Activated B cell treated with CpG ODN at 0.5 μM for 24 hours (primary cell): ENCODE results near the gene BEGAIN. TPM values are rescaled to one million over a fixed set of nuclear protein-coding genes. Genes with fewer than 3 reads are reported as not detected.

ENCODE experiments used
- ATAC-seq: fragments of 200-7000 bp; cut with Tn5 transposase; one replicate; pipeline ENCODE4 v1.10.0; 2021; ENCODE audit warnings: low read depth, mild to moderate bottlenecking, moderate library complexity
- CTCF ChIA-PET: fragments of 350-600 bp; sonication (Branson Sonifier 250); formaldehyde crosslinking; loops from one replicate; lab custom pipeline; 2021; ENCODE audit warnings: antibody characterized with exemption; lab: Charles Lee
- POLR2A ChIA-PET: fragments of 350-600 bp; sonication (Branson Sonifier 250); formaldehyde crosslinking; loops from one replicate; lab custom pipeline; 2021; ENCODE audit warnings: antibody characterized with exemption; lab: Charles Lee
- DNase-seq: peaks from one replicate; pipeline ENCODE4 v3.0.0; 2022
- H3K27ac Mint-ChIP-seq: one replicate; pipeline ENCODE4 v1.8.0; 2020; ENCODE audit warnings: mixed read lengths
- H3K27me3 Mint-ChIP-seq: one replicate; pipeline ENCODE4 v1.8.0; 2021; ENCODE audit warnings: mixed read lengths
- H3K36me3 Mint-ChIP-seq: one replicate; pipeline ENCODE4 v1.8.0; 2021; ENCODE audit warnings: low read depth, mixed read lengths
- H3K4me1 Mint-ChIP-seq: one replicate; pipeline ENCODE4 v1.8.0; 2021; ENCODE audit warnings: mixed read lengths
- H3K4me3 Mint-ChIP-seq: one replicate; pipeline ENCODE4 v1.8.0; 2020; ENCODE audit warnings: mild to moderate bottlenecking, mixed read lengths
- H3K9me3 Mint-ChIP-seq: one replicate; pipeline ENCODE4 v1.8.0; 2020; ENCODE audit warnings: mixed read lengths
- intact Hi-C: fragments of 100-400 bp; cut with micrococcal nuclease; formaldehyde crosslinking; loops from one replicate; pipeline ENCODE4 v1.15.1; 2024
- total RNA-seq: library from RNA; stranded (reverse); gene quantifications from 2 replicates; pipeline ENCODE4 v1.2.3, GENCODE V29; 2022
- TF ChIP-seq, protein P1 (sequence below): fragments of 200-600 bp; IDR thresholded peaks from one replicate; pipeline ENCODE4 v1.8.0; 2022; ENCODE audit warnings: antibody characterized with exemption, mild to moderate bottlenecking

BEGAIN gene
- total RNA-seq, 1 donor from 2014 or later = not detected

DNA sequence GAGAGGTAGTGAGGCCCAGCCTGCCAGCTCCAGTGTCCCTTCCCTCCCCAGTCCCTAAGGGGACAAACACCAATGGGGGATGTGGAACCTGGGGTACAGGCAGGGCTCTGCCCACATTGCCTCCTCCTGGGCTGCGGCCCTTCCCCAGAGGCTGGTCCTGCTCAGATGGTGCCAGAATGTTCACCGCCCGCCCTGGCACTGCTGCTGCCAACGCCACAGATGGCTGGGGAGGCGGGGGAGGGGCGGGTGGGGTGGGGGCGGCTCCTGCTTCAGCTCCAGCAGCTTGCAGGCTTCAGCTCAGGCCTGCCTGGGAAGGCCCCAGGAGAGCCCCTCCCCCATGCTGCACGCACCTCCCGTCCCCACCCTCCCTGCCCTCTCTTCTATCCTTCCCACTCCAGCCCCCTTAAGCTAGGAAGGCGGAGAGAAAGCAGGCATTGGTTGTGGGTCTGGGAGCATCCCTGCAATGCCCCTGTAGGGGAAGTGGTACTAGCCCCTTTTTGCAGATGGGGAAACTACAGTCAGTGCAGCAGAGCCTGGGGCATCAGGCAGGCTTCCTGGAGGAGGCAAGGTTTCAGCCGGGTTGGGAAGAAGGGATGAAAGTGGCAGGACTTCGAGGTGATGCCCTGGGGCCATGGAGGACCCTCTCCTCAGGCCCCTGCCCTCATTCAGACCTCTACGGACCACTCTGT lies 2.0 kb upstream of the BEGAIN start:
- H3K4me3 Mint-ChIP-seq = no peak overlapping the region
- ChIA-PET POLR2A (no interaction called here), CTCF (no interaction called here)
- H3K36me3 Mint-ChIP-seq = no peaks in the 10 kb centered on the region
- H3K27ac Mint-ChIP-seq = no peak overlapping the region
- peak; percentile 6 for DNase-seq
- ATAC-seq = no peak
- intact Hi-C loops = no loop called here
- no peaks in the 10 kb centered on the region for H3K4me1 Mint-ChIP-seq
- no peaks in the 10 kb centered on the region for H3K9me3 Mint-ChIP-seq
- TF ChIP-seq, protein P1, sequence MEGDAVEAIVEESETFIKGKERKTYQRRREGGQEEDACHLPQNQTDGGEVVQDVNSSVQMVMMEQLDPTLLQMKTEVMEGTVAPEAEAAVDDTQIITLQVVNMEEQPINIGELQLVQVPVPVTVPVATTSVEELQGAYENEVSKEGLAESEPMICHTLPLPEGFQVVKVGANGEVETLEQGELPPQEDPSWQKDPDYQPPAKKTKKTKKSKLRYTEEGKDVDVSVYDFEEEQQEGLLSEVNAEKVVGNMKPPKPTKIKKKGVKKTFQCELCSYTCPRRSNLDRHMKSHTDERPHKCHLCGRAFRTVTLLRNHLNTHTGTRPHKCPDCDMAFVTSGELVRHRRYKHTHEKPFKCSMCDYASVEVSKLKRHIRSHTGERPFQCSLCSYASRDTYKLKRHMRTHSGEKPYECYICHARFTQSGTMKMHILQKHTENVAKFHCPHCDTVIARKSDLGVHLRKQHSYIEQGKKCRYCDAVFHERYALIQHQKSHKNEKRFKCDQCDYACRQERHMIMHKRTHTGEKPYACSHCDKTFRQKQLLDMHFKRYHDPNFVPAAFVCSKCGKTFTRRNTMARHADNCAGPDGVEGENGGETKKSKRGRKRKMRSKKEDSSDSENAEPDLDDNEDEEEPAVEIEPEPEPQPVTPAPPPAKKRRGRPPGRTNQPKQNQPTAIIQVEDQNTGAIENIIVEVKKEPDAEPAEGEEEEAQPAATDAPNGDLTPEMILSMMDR = no peak
- H3K27me3 Mint-ChIP-seq = peaks cover 28% of the 10 kb centered on the region

DNA sequence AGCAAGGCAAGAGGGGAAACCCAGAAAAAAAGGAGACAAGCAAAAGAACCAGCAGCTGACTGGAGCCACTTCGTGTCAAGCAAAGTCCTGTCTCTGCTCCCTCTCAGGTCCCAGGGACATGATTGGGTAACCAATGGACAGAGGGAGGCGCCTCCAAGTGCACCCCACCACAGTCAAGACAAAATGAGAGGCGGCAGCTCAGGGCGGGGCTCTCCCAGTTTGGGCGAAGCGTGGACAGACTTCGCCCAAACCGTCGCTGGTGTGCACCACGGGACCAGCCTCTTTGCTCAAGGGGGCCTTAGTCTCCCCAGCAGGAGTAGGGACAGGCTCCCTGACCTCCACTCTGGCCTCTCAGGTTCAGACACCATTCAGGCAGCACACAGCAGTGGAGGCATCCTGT lies 1.5 kb upstream of the BEGAIN start:
- DNase-seq (no peak), ATAC-seq (no peak)
- no peaks in the 10 kb centered on the region for H3K4me1 Mint-ChIP-seq
- no peak overlapping the region for H3K4me3 Mint-ChIP-seq
- POLR2A ChIA-PET = no interaction called here
- no peaks in the 10 kb centered on the region for H3K9me3 Mint-ChIP-seq
- intact Hi-C loops = no loop called here
- CTCF ChIA-PET = no interaction called here
- TF ChIP-seq, protein P1 = no peak
- peaks cover 28% of the 10 kb centered on the region for H3K27me3 Mint-ChIP-seq
- H3K36me3 Mint-ChIP-seq = no peaks in the 10 kb centered on the region
- no peak overlapping the region for H3K27ac Mint-ChIP-seq

DNA sequence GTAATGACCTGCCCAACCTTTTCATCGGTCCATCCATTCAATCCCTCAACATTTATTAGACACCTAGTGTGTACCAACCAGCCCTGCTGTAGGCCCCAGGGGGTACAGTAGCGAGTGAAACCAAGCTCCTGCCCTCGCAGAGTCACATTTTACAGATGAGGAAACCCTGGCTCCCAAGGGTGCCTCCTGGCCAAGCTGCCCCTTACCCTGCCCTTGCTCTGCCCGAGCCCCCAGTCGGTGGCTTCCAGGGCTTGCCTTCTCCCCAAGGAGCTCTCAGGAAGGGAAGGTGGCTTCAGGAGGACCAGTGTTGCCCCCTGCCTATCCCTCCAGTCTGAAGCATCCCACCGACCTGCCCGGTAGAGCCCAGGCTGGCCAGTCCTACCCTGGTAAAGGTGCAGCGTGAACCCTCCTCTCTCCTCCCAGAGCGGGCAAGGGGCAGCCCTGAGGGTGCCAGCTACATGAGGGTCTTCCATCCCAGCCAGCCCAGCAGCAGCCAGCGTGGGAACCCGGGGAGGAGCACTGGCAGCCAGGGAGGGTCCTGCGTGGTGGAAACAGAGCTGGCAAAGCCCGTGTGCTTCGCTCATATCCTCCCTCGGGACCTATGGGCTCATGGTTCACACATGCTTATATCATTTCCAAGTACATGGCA lies 670 bp upstream of the BEGAIN start:
- H3K27ac Mint-ChIP-seq = no peak overlapping the region
- TF ChIP-seq, protein P1 = no peak
- no peak overlapping the region for H3K4me3 Mint-ChIP-seq
- intact Hi-C loops = no loop called here
- no peaks in the 10 kb centered on the region for H3K36me3 Mint-ChIP-seq
- POLR2A ChIA-PET = no interaction called here
- CTCF ChIA-PET = no interaction called here
- H3K4me1 Mint-ChIP-seq = no peaks in the 10 kb centered on the region
- DNase-seq (peak; percentile 10), ATAC-seq (no peak)
- H3K9me3 Mint-ChIP-seq = no peaks in the 10 kb centered on the region
- H3K27me3 Mint-ChIP-seq = peaks cover 27% of the 10 kb centered on the region

DNA sequence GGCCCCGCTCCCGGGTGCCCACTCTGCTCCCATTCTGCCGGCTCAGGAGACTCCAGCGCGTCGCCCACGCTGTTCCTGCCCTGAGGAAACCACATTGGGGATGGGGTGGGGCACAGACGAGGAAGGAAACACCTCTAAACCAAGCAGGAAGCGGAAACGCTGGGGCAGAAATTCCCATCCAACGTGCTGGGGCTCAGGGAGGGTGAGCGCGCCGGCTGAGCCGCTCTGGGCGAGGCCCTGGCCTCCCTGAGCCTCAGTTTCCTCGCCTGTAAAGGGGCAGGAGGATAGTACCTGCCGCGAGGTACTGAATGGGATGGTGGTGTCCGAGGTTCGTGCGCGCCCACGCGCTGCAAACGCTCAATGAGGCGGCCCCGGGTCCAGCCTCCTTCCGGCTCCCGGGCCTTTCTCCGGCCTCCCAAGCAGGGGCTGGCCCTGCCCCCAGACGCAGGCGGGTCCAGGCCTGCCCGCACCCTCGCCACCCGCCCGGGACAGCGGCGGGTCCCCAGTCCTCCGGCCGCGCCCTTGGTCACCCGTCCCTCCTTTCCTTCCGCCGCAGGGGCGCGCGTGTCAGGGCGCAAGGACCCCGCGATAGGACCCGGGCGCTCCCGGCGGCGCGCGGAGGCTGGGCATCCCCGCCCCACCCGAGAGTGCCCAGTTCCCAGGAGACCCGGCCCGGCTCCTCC lies 673 bp downstream of the BEGAIN start:
- Mint-ChIP-seq H3K27ac (no peak overlapping the region), H3K27me3 (peaks cover 26% of the 10 kb centered on the region), H3K36me3 (no peaks in the 10 kb centered on the region), H3K9me3 (no peaks in the 10 kb centered on the region), H3K4me1 (no peaks in the 10 kb centered on the region), H3K4me3 (no peak overlapping the region)
- ChIA-PET POLR2A (no interaction called here), CTCF (no interaction called here)
- intact Hi-C loops = no loop called here
- DNase-seq (no peak), ATAC-seq (no peak)
- TF ChIP-seq, protein P1 = no peak

DNA sequence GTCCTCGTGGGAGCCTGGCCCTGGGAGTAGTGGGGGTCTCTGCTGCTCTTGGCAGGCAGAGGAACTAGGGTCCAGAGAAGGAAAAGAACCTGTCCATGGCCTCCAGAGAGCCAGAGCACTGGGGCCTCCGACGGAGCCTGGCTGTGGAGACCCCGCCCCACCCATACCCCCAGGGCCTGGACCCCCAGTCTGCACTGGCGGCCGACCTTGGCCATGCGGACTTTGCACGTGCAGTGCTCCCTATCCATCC lies 1.1 kb downstream of the BEGAIN start:
- Mint-ChIP-seq H3K4me3 (no peak overlapping the region), H3K36me3 (no peaks in the 10 kb centered on the region), H3K4me1 (no peaks in the 10 kb centered on the region), H3K9me3 (no peaks in the 10 kb centered on the region), H3K27ac (no peak overlapping the region), H3K27me3 (peaks cover 26% of the 10 kb centered on the region)
- ChIA-PET CTCF (no interaction called here), POLR2A (no interaction called here)
- TF ChIP-seq, protein P1 = no peak
- DNase-seq (no peak), ATAC-seq (no peak)
- intact Hi-C loops = no loop called here
